HG03066 (cell line): ENCODE data around the gene YWHAH.

Source experiments
- ATAC-seq: cut with Tn5 transposase; IDR thresholded peaks from one replicate; pipeline ENCODE4 v1.9.1; 2021; ENCODE audit warnings: low read depth; ENCODE audit not compliant: unreplicated experiment

The YWHAH gene

GRCh38 chr22:31947296-31947695 is 3.0 kb downstream of the YWHAH start:
- no peak for ATAC-seq

- no peak for ATAC-seq
These were observed 3.7 kb downstream of the YWHAH start for GRCh38 chr22:31948002-31948401.

GRCh38 chr22:31950226-31950625 is 5.9 kb downstream of the YWHAH start:
- ATAC-seq: no peak

- no peak for ATAC-seq
These were observed 7.1 kb downstream of the YWHAH start for GRCh38 chr22:31951194-31952093.

- no peak for ATAC-seq
These were observed 7.7 kb downstream of the YWHAH start for GRCh38 chr22:31952094-31952401.

GRCh38 chr22:31952472-31952871 is 8.1 kb downstream of the YWHAH start:
- ATAC-seq: no peak

GRCh38 chr22:31953261-31953660 is 8.9 kb downstream of the YWHAH start:
- no peak for ATAC-seq

- no peak for ATAC-seq
These were observed 10.5 kb downstream of the YWHAH start for GRCh38 chr22:31954535-31955523.

GRCh38 chr22:31956360-31956759 is 12.0 kb downstream of the YWHAH start:
- ATAC-seq: no peak

GRCh38 chr22:31957970-31958594 is 13.7 kb downstream of the YWHAH start:
- ATAC-seq: no peak

- no peak for ATAC-seq
These were observed 14.4 kb downstream of the YWHAH start for GRCh38 chr22:31958625-31959239.

GRCh38 chr22:31960767-31961166 is 16.4 kb downstream of the YWHAH start:
- ATAC-seq: no peak

- no peak for ATAC-seq
These were observed 18.2 kb downstream of the YWHAH start for GRCh38 chr22:31962387-31963125.

GRCh38 chr22:31968022-31968421 is 23.7 kb downstream of the YWHAH start:
- ATAC-seq: no peak

- ATAC-seq: no peak
These were observed 25.6 kb downstream of the YWHAH start for GRCh38 chr22:31969789-31970489.

- peak; percentile 61 for ATAC-seq
These were observed 26.4 kb downstream of the YWHAH start for GRCh38 chr22:31970490-31971444.

- ATAC-seq: no peak
These were observed 27.8 kb downstream of the YWHAH start for GRCh38 chr22:31972180-31972579.

GRCh38 chr22:31973739-31974138 is 29.4 kb downstream of the YWHAH start:
- ATAC-seq: no peak
